Stomach (tissue), 4 donors: ENCODE measurements around the gene GFI1B.

Experiments used
- EP300 ChIP-seq: sonication (generic); formaldehyde crosslinking; IDR thresholded peaks from one replicate; pipeline ENCODE4 v1.6.1; 2017; ENCODE audit warnings: antibody characterized with exemption
- POLR2A ChIP-seq, 4 donors: fragments of 450-650 bp; IDR thresholded peaks; one replicate each; pipeline ENCODE4 v1.6.1; 2016; ENCODE audit warnings: antibody characterized with exemption in 4 of 4, control low read depth in 2 of 4, mild to moderate bottlenecking in 1 of 4, moderate library complexity in 1 of 4
- TF ChIP-seq, protein P1 (sequence below), 7 experiments: fragments of 450-650 bp in 4 of 7; fragments of 200-600 bp in 3 of 7; sonication (generic) in 3 of 7; IDR thresholded peaks; one replicate each; pipeline ENCODE4 v1.5.1; 2016 to 2019; ENCODE audit warnings: antibody characterized with exemption in 7 of 7, control low read depth in 2 of 7, mild to moderate bottlenecking in 1 of 7

DNA sequence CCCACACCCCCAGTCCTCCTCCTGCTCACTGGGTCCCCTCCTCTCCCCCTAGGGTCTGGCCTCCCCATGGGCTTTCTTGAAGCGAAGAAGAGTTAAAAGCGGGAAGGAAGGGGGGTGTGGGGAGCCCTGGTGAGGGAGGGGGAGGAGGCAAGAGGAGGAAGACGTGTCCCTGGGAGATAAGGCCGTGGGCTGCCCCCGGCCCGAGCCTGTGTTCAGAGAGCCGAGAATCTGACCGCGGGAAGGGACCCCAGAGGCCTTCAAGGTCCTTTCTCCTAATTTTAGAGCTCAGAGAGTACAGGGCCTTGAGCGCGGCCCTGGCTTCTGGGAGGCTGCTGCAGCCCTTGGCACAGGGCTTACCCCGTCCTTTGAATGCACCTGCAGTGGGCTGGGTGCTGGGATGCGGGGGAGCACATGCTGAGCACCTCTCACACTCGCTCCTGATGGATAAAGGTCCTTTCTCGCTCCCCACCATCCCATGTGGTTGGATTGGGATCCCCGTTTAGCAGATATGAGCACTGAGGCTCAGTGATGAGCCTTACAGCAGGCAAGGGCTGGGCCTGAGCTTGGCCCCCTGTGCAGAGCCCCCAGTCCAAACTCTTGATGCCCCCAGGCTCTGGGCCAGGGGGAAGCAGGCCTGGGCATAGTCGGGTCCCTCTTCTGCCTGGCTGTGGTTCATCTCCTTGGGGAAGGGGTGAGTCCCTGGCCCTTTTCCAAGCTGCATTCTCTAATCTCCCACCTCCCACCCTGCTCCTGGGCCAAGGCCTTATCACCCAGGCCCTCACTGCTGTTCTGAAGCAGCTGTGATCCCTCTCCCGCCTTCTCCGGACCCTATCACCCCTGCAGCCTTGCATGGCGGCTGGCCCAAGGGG, 5.9 kb downstream of the GFI1B start:
- TF ChIP-seq POLR2A (IDR thresholded peaks at IDR 0.05) (no peak), EP300 (no peak)
- TF ChIP-seq, protein P1, sequence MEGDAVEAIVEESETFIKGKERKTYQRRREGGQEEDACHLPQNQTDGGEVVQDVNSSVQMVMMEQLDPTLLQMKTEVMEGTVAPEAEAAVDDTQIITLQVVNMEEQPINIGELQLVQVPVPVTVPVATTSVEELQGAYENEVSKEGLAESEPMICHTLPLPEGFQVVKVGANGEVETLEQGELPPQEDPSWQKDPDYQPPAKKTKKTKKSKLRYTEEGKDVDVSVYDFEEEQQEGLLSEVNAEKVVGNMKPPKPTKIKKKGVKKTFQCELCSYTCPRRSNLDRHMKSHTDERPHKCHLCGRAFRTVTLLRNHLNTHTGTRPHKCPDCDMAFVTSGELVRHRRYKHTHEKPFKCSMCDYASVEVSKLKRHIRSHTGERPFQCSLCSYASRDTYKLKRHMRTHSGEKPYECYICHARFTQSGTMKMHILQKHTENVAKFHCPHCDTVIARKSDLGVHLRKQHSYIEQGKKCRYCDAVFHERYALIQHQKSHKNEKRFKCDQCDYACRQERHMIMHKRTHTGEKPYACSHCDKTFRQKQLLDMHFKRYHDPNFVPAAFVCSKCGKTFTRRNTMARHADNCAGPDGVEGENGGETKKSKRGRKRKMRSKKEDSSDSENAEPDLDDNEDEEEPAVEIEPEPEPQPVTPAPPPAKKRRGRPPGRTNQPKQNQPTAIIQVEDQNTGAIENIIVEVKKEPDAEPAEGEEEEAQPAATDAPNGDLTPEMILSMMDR (IDR thresholded peaks at IDR 0.05), result no peak
